Endometrial microvascular endothelial cells (primary cell): Measurements from ENCODE around the gene GCN1. TPM values are rescaled to one million over a fixed set of nuclear protein-coding genes. Genes with fewer than 3 reads are reported as not detected.
"Not testable (repeated sequence)": the region's sequence is repeated elsewhere in the genome, so short reads cannot be mapped to it uniquely, and the experiment has no call there.

Experiments used
- in situ Hi-C: cut with HindIII; loops from 2 replicates; pipeline ENCODE4 v1.10.0; 2017; ENCODE audit warnings: low sequenced_read_pairs, low pct_unique_long_range_greater_than_20kb; ENCODE audit errors: inconsistent ontology term
- total RNA-seq: library from RNA; depleted of rRNA; stranded (reverse); fragments of >200 nt; gene quantifications from one replicate; pipeline ENCODE4 v1.2.3, GENCODE V29; 2015; ENCODE audit errors: inconsistent ontology term

GCN1 gene
- total RNA-seq, 1 donor from 2014 or later: 76.4 TPM

GRCh38 chr12:120215766-120216735 lies 21.5 kb upstream of the GCN1 start:
- in situ Hi-C loops: no loop called here

GRCh38 chr12:120215357-120215735 lies 20.8 kb upstream of the GCN1 start:
- in situ Hi-C loops: no loop called here

- in situ Hi-C loops: no loop called here
Measured at GRCh38 chr12:120214626-120215356, 20.3 kb upstream of the GCN1 start.

GRCh38 chr12:120213758-120214157 lies 19.2 kb upstream of the GCN1 start:
- in situ Hi-C loops: no loop called here

DNA sequence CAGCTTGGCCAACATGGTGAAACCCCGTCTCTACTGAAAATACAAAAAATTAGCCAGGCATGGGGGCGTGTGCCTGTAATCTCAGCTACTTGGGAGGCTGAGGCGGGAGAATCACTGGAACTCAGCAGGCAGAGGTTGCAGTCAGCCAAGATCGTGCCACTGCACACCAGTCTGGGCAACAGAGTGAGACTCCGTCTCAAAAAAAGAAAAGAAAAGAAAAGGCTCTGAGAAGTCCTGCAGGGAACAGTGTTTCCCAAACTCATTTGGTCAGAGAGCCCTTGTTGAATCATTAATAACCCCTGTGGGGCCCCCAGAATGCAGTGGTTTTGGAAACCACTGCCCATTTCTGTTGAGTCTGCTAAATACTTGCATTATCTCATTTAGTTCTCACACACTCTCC lies 18.7 kb upstream of the GCN1 start:
- in situ Hi-C loops: not testable (repeated sequence)

- in situ Hi-C loops: no loop called here
Measured at GRCh38 chr12:120212301-120212700, 17.8 kb upstream of the GCN1 start.

- in situ Hi-C loops: no loop called here
Measured at GRCh38 chr12:120211904-120212283, 17.4 kb upstream of the GCN1 start.

DNA sequence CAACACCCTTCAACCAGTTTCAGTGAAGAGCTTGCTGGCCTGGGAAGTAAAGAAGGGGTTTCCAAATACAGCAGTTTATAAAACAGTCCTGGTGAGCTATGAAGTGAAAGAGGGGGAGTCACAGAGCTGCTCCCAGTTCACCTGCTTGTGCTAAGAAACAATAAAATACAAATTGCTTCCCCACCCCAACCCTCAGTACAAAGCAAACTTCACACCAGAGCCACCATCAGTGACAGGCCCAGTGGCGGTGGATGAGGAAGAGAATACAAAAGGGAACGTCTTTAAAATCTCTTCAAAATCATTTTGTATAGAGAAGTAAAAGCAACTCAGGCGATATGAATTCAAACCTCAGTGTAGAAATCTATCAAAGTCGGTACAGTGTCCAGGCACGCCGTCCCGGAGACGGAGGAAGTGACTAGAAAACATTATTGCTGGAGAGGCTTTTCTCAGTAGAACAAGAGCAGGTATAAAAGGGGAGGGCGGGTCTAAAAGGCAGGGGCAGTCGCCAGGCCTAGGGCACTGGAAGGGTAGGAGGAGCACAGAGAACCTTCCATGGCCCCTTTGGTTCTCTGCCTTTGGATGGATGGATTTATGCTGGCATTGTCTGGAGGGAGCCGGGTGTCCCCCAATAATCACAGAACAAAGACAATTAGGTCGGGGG lies 16.9 kb upstream of the GCN1 start:
- in situ Hi-C loops: no loop called here

DNA sequence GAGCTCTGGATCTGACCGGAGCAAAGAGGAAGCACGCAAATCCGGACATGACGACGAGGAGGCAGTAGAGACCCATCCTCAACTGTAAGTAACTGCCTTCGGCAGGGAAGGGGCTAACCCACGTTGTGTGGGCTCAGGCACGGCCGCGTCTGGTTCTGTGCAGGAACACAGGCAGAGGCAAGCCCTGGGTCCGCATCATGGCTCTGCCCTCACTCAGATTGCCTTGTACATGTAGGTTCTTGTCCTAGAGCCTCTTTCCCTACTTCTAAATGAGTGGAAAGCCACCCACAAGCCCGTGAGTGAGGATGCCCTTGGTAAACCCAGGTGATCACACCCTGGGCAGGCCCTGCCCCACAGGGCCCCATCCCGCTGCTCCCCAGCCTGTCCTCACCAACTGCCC lies 15.3 kb upstream of the GCN1 start:
- in situ Hi-C loops: no loop called here

DNA sequence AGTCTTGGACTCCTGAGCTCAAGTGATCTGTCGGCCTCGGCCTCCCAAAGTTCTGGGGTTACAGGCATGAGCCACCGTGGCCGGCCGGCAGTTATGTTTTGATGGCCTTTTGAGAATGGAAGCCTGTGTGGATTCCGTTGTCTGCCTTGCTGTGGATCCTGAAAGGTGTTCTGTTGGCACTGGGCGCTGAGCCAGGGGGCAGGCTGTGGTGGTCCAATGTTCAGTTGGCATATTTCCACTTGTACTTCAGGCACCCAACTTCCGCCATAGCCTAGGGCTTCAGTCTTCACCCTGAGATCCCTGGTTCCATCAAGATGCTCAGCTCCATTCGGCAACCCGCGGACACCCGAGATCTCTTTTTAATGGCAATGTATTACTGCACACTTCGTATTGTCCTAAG lies 12.7 kb upstream of the GCN1 start:
- in situ Hi-C loops: no loop called here

GRCh38 chr12:120206781-120207180 lies 12.3 kb upstream of the GCN1 start:
- in situ Hi-C loops: not testable (repeated sequence)

DNA sequence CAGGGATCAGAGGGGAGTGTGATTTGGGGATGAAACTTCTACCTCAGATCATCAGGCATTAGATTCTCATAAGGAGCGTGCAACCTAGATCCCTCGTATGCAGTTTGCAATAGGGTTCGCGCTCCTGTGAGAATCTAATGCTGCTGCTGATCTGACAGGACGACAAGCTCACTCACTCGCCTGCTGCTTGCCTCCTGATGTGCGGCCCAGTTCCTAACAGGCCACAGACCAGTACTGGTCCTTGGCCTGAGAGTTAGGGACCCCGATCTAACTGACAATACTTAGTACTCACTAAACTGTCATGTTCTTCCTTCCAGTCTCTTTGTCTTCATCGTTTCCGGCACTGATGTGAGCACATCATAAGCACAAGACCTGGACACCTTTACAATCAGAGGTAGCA lies 11.7 kb upstream of the GCN1 start:
- in situ Hi-C loops: no loop called here

DNA sequence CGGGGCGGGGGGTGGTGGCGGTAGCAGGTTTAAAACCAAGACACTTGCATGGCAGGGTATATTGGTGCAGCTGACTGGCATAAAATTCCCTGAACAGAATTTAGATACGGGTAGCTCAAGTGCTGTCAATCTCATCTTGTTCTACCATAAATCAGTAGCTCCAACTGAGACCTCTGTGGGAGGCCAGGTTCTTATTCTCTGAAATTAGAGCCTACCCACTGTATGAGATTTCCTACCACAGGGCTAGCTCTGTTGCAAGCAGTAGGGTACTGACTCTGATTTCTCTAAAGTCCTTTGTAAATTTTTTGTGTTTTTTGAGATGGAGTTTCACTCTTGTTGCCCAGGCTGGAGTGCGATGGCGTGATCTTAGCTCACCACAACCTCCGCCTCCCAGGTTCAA lies 9.7 kb upstream of the GCN1 start:
- in situ Hi-C loops: no loop called here

- in situ Hi-C loops: no loop called here
Measured at GRCh38 chr12:120200364-120200800, 5.9 kb upstream of the GCN1 start.

GRCh38 chr12:120199595-120200306 lies 5.2 kb upstream of the GCN1 start:
- in situ Hi-C loops: no loop called here

DNA sequence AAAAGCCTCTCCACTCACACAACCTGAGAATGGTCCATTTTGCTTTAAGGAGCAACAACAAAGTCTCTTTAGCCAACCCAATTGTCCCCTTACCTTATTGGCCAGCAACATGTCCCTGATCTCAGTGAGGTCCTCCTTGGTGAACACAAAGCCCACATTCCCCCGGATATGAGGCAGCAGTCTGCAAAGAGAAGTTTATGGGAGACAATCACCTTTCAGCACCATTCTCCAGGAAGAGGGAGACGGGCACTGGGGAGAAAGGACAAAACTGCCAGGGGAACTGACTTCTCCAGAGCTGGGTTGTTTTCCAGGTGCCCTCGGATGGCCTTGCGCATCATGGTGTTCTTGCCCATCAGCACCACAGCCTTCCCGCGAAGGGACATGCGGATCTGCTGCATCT lies 4.5 kb upstream of the GCN1 start:
- in situ Hi-C loops: no loop called here

- in situ Hi-C loops: no loop called here
Measured at GRCh38 chr12:120197542-120197887, 3.0 kb upstream of the GCN1 start.

DNA sequence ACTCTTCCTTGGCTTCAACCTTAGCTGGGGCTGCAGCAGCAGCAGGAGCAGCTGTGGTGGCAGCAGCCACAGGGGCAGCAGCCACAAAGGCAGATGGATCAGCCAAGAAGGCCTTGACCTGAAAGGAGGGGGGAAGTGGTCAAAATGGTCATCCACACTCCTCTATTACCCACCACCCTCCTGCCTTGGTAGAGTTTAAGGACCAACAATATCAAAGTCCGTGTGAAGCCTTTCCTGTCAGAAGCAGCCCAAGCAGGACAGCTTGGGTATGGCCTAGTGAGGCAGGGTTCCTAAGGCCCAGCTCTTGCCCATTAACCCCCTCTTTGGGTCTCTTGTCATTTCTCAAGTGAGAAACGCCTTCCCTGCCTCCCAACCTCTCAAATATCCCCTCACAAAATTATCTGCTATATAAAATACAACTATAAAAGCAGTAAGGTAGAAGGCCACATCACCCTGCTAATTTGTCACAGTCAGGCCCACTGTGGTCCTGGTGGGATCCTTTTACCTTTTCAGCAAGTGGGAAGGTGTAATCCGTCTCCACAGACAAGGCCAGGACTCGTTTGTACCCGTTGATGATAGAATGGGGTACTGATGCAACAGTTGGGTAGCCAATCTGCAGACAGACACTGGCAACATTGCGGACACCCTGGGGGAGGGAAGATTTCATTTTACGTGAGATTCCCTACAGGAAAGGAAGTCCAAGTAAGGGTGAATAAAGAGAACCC lies 2.5 kb upstream of the GCN1 start:
- in situ Hi-C loops: not testable (repeated sequence)
